Astrocyte of the cerebellum (primary cell): Measurements from ENCODE around the gene TUT1.

Experiments used
- DNase-seq: peaks from one replicate; pipeline ENCODE4 v3.0.0-alpha.2; 2011; ENCODE audit warnings: low read depth
- H3K4me3 ChIP-seq: 2 replicates; pipeline ENCODE4 v1.5.1; 2011; ENCODE audit warnings: mild to moderate bottlenecking, low read depth, low read length, moderate library complexity
- CTCF ChIP-seq: IDR thresholded peaks from 2 replicates; pipeline ENCODE4 v1.5.1; 2012; ENCODE audit warnings: low read length, low read depth, moderate library complexity, mild to moderate bottlenecking; ENCODE audit errors: missing control alignments
- in situ Hi-C: cut with HindIII; loops from 2 replicates; pipeline ENCODE4 v1.10.0; 2017; ENCODE audit warnings: low sequenced_read_pairs

TUT1 gene

GRCh38 chr11:62536301-62536957 is 54.9 kb downstream of the TUT1 start:
- TF ChIP-seq CTCF: no peak
- no peak overlapping the region for H3K4me3 ChIP-seq
- in situ Hi-C loops: no loop called here
- no peak for DNase-seq

GRCh38 chr11:62535802-62536201 is 55.5 kb downstream of the TUT1 start:
- DNase-seq: no peak
- TF ChIP-seq CTCF: no peak
- no peak overlapping the region for H3K4me3 ChIP-seq
- in situ Hi-C loops: no loop called here

- in situ Hi-C loops: no loop called here
- DNase-seq: no peak
- no peak overlapping the region for H3K4me3 ChIP-seq
- no peak for TF ChIP-seq CTCF
Measured at GRCh38 chr11:62534779-62535545, 56.4 kb downstream of the TUT1 start.

GRCh38 chr11:62532096-62532495 is 59.2 kb downstream of the TUT1 start:
- DNase-seq: no peak
- H3K4me3 ChIP-seq: no peak overlapping the region
- TF ChIP-seq CTCF: no peak
- in situ Hi-C loops: no loop called here
